B cell (primary cell): Measurements from ENCODE around the gene ATP8A1. TPM values are rescaled to one million over a fixed set of nuclear protein-coding genes. Genes with fewer than 3 reads are reported as not detected.

Experiments used
- ATAC-seq: fragments of 200-7000 bp; cut with Tn5 transposase; one replicate; pipeline ENCODE4 v1.10.0; 2021; ENCODE audit warnings: low read depth, mild to moderate bottlenecking, moderate number of reproducible peaks, moderate library complexity
- CTCF ChIA-PET: fragments of 350-600 bp; sonication (Branson Sonifier 250); formaldehyde crosslinking; loops from one replicate; lab custom pipeline; 2021; ENCODE audit warnings: antibody characterized with exemption, inconsistent platforms; lab: Charles Lee
- POLR2A ChIA-PET: fragments of 350-600 bp; sonication (Branson Sonifier 250); formaldehyde crosslinking; loops from one replicate; lab custom pipeline; 2021; ENCODE audit warnings: antibody characterized with exemption; lab: Charles Lee
- DNase-seq: peaks from one replicate; pipeline ENCODE4 v3.0.0; 2013
- H2AFZ ChIP-seq: 2 replicates; pipeline ENCODE4 v1.6.1; 2012; ENCODE audit warnings: mild to moderate bottlenecking, low read depth, low read length; ENCODE audit not compliant: insufficient read depth, poor library complexity, severe bottlenecking
- H3K27ac ChIP-seq, 2 donors: 1 replicate in 1 of 2; 2 replicates in 1 of 2; pipeline ENCODE4 v1.5.1; 2012 to 2013; ENCODE audit warnings: low read length in 2 of 2, mild to moderate bottlenecking in 2 of 2, moderate library complexity in 1 of 2
- H3K27me3 ChIP-seq, 4 experiments: fragments of 200-600 bp in 1 of 4; sonication (generic) in 1 of 4; replicated peaks in 1 of 4; 1 replicate in 2 of 4; 2 replicates in 2 of 4; pipeline versions ENCODE4 v1.6.1 to v1.7.0; 2013 to 2016; ENCODE audit warnings: low read length in 3 of 4, mild to moderate bottlenecking in 2 of 4, mixed read lengths in 1 of 4, moderate library complexity in 1 of 4; ENCODE audit not compliant: insufficient read depth in 4 of 4, control insufficient read depth in 3 of 4; ENCODE audit errors: control extremely low read depth in 1 of 4
- H3K36me3 ChIP-seq, 2 experiments: replicated peaks in 1 of 2; 1 replicate in 1 of 2; 2 replicates in 1 of 2; pipeline versions ENCODE4 v1.6.1 to v1.7.1; 2013; ENCODE audit warnings: low read length in 1 of 2; ENCODE audit not compliant: insufficient read depth in 2 of 2, control insufficient read depth in 1 of 2; ENCODE audit errors: control extremely low read depth in 1 of 2, extremely low read depth in 1 of 2
- H3K4me1 ChIP-seq, 2 donors: fragments of 200-600 bp in 1 of 2; sonication (generic) in 1 of 2; 1 replicate in 1 of 2; 2 replicates in 1 of 2; pipeline versions ENCODE4 v1.5.1 to v1.6.1; 2013 to 2017; ENCODE audit warnings: low read length in 2 of 2; ENCODE audit not compliant: control insufficient read depth in 2 of 2, insufficient read depth in 2 of 2
- H3K4me2 ChIP-seq: replicated peaks from 2 replicates; pipeline ENCODE3; 2012; ENCODE audit warnings: mild to moderate bottlenecking, low read depth, low read length; ENCODE audit not compliant: poor library complexity, severe bottlenecking
- H3K4me3 ChIP-seq, 5 experiments: fragments of 200-600 bp in 1 of 5; sonication (generic) in 1 of 5; 1 replicate in 3 of 5; 2 replicates in 2 of 5; pipeline versions ENCODE4 v1.5.1 to v1.7.0; 2011 to 2016; ENCODE audit warnings: low read length in 4 of 5, mild to moderate bottlenecking in 4 of 5, low read depth in 2 of 5, control low read depth in 1 of 5, moderate library complexity in 1 of 5; ENCODE audit not compliant: insufficient read depth in 1 of 5; ENCODE audit errors: control extremely low read depth in 1 of 5, extremely low read depth in 1 of 5
- H3K79me2 ChIP-seq: fragments of 200-600 bp; sonication (generic); one replicate; pipeline ENCODE4 v1.6.0; 2016; ENCODE audit warnings: low read length; ENCODE audit not compliant: control insufficient read depth, insufficient read depth
- H3K9ac ChIP-seq: fragments of 200-600 bp; sonication (generic); 2 replicates; pipeline ENCODE4 v1.6.1; 2017; ENCODE audit warnings: mild to moderate bottlenecking, low read length, moderate library complexity
- H3K9me3 ChIP-seq, 3 donors: one replicate each; pipeline versions ENCODE4 v1.6.1 to v1.7.1; 2013; ENCODE audit warnings: low read length in 2 of 3; ENCODE audit not compliant: control insufficient read depth in 2 of 3, insufficient read depth in 1 of 3; ENCODE audit errors: control extremely low read depth in 1 of 3
- H4K20me1 ChIP-seq: 2 replicates; pipeline ENCODE4 v1.6.0; 2012; ENCODE audit warnings: mild to moderate bottlenecking, low read length; ENCODE audit not compliant: insufficient read depth, control insufficient read depth, poor library complexity, severe bottlenecking
- H3K27ac Mint-ChIP-seq: one replicate; pipeline ENCODE4 v1.8.0; 2021; ENCODE audit warnings: mixed read lengths
- H3K27me3 Mint-ChIP-seq: one replicate; pipeline ENCODE4 v1.8.0; 2021; ENCODE audit warnings: mixed read lengths
- H3K4me1 Mint-ChIP-seq: one replicate; pipeline ENCODE4 v1.8.0; 2021; ENCODE audit warnings: mixed read lengths
- H3K4me3 Mint-ChIP-seq: one replicate; pipeline ENCODE4 v1.8.0; 2021; ENCODE audit warnings: mixed read lengths
- H3K9me3 Mint-ChIP-seq: one replicate; pipeline ENCODE4 v1.8.0; 2022; ENCODE audit warnings: mixed read lengths; ENCODE audit not compliant: insufficient read depth
- CTCF ChIP-seq: fragments of 200-600 bp; IDR thresholded peaks from one replicate; pipeline ENCODE4 v1.8.0; 2022; ENCODE audit warnings: antibody characterized with exemption, mild to moderate bottlenecking
- EZH2 ChIP-seq: IDR thresholded peaks from 2 replicates; pipeline ENCODE4 v1.6.1; 2012; ENCODE audit warnings: borderline replicate concordance, low read depth, mild to moderate bottlenecking, moderate library complexity, low read length; ENCODE audit not compliant: insufficient read depth, poor library complexity, severe bottlenecking
- WGBS: methylation state at CpG from one replicate; pipeline ENCODE4 v1.1.5; 2013; ENCODE audit warnings: missing lambda C conversion rate; ENCODE audit not compliant: insufficient coverage; 5-methylcytosine and 5-hydroxymethylcytosine counted together
- intact Hi-C: fragments of 100-400 bp; cut with micrococcal nuclease; formaldehyde crosslinking; loops from one replicate; pipeline ENCODE4 v1.10.0; 2022
- polyA plus RNA-seq: library from polyadenylated mRNA; depleted of rRNA; stranded (reverse); fragments of >200 nt; gene quantifications from 2 replicates; pipeline ENCODE4 v1.2.3, GENCODE V29; 2012
- total RNA-seq, 2 donors: library from RNA; stranded (reverse); fragments of 120-200 nt in 1 of 2; gene quantifications; 1 replicate in 1 of 2; 2 replicates in 1 of 2; pipeline versions ENCODE4 v1.2.3 to v1.2.4, GENCODE V29; 2013 to 2022

The ATP8A1 gene
- total and polyA plus RNA-seq, 2 donors (not counting 1 experiment from before 2014, with no cell fraction given): 28.7 to 51.8 TPM

GRCh38 chr4:42436928-42437565 lies 219.9 kb downstream of the ATP8A1 start:
- H2AFZ ChIP-seq: no peak overlapping the region
- H3K4me3 ChIP-seq: no peak overlapping the region
- TF ChIP-seq EZH2 (no peak), CTCF (no peak)
- H3K27me3 Mint-ChIP-seq: no peaks in the 10 kb centered on the region
- no peaks in the 10 kb centered on the region for H3K79me2 ChIP-seq
- no peaks in the 10 kb centered on the region for H3K9me3 Mint-ChIP-seq
- DNase-seq (no peak), ATAC-seq (no peak)
- no peaks in the 10 kb centered on the region for H3K27me3 ChIP-seq
- no peaks in the 10 kb centered on the region for H4K20me1 ChIP-seq
- H3K4me1 ChIP-seq: no peaks in the 10 kb centered on the region
- H3K4me2 ChIP-seq: no peak overlapping the region
- CTCF ChIA-PET: no interaction called here
- intact Hi-C loops: no loop called here
- no CpG with 5 or more reads among the region's 7 CpGs for WGBS
- no peak overlapping the region for H3K9ac ChIP-seq
- H3K4me3 Mint-ChIP-seq: no peak overlapping the region
- H3K27ac ChIP-seq: no peak overlapping the region
- POLR2A ChIA-PET: no interaction called here
- H3K9me3 ChIP-seq: no peaks in the 10 kb centered on the region
- H3K27ac Mint-ChIP-seq: no peak overlapping the region
- H3K4me1 Mint-ChIP-seq: no peaks in the 10 kb centered on the region
- peaks cover 1 to 64% of the 10 kb centered on the region in 2 experiments for H3K36me3 ChIP-seq

- intact Hi-C loops: no loop called here
- Histone ChIP-seq H3K27ac (no peak overlapping the region), H3K4me3 (no peak overlapping the region), H3K9me3 (no peaks in the 10 kb centered on the region), H3K4me1 (no peaks in the 10 kb centered on the region), H3K4me2 (no peak overlapping the region), H3K36me3 (peaks cover 16 to 45% of the 10 kb centered on the region in 2 experiments), H2AFZ (no peak overlapping the region), H3K9ac (no peak overlapping the region), H4K20me1 (no peaks in the 10 kb centered on the region), H3K27me3 (no peaks in the 10 kb centered on the region), H3K79me2 (no peaks in the 10 kb centered on the region)
- H3K4me1 Mint-ChIP-seq: no peaks in the 10 kb centered on the region
- TF ChIP-seq EZH2 (no peak), CTCF (no peak)
- H3K9me3 Mint-ChIP-seq: no peaks in the 10 kb centered on the region
- ATAC-seq: no peak
- no peak overlapping the region for H3K27ac Mint-ChIP-seq
- no peaks in the 10 kb centered on the region for H3K27me3 Mint-ChIP-seq
- POLR2A ChIA-PET: no interaction called here
- H3K4me3 Mint-ChIP-seq: no peak overlapping the region
- DNase-seq: no peak
- CTCF ChIA-PET: no interaction called here
- 95% methylated on average over 1 of the region's 2 CpGs for WGBS
Measured at GRCh38 chr4:42428036-42428435, 228.9 kb downstream of the ATP8A1 start.
